GM21786 (cell line): ENCODE measurements around the gene GATC.

Experiments used
- ATAC-seq: cut with Tn5 transposase; IDR thresholded peaks from one replicate; pipeline ENCODE4 v1.9.1; 2021; ENCODE audit not compliant: unreplicated experiment

GATC gene

DNA sequence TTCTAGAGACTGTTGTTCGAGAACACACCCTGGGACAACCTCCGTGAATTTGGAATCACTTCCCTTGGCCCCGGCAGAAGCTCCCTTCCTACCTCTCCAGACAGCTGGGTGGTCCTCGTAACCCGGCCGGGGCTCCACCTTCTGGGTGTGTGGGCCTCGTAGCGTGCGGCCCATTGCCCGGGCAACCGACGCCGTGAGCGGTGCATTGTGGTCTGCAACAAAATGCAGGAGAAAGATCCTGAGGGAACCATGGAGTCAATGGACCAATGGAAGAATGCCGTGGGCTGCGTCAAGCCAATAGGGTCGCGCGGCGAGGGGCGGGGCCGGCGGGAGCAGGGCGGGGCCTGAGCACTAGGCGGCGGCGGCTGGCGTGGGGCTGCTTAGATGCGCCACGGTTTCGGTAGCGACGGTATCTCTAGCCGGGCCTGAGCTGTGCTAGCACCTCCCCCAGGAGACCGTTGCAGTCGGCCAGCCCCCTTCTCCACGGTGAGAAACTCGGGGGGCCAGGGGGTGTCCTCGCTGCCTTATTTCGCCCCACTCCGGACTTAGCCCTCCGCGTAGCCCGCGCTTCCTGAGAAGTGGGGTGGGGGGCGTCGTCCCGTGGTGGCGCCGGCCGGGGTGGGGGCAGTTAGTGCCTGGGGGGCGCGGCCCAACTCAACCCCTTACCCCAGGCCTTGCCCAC is 49.6 kb downstream of the GATC start, which contains the start of gene DYNLL1:
Gene DYNLL1, plus strand, starts transcription at position 383 of the 682 bp plus-strand sequence. CDS start 309 bp downstream, outside the sequence.
- peak; percentile 91 for ATAC-seq

DNA sequence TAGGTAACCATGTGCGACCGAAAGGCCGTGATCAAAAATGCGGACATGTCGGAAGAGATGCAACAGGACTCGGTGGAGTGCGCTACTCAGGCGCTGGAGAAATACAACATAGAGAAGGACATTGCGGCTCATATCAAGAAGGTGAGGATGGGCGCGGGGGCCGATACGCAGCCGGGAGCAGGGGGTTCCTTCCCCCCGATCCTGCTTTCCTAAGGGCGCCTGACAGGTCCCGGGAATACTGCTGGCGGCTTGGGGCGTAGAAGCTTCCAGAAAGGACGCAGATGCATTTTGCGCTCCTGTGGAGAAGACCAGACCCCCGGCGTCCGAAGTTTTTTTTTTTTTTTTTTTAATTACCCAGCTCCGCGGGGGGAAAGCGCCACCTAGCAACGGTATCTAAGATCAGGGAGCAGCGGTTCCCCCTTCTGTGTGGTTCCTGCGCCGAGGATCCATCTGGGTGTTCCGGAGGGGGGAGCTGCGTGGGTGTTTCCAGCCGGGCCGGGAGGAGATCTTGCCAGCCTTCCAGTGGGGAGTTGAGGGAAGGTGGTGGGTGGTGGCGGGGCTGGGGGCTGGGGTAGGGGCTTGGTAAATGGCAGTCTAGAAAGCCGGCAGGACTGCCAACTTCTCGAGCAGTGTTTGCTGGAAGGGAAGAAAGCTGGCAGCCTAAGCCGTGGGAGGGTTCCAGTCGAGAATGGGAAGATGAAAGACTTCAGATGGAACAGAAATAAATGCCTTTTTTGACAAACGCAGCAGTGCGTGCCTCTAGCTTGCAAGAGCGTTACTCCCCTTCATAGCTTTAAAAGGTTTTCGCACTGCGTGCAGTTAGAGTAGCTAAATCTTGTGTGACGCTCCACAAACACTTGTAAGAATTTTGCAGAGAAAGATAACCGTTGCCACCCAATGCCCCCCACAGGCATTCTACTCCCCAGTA is 50.4 kb downstream of the GATC start:
- peak; percentile 7 for ATAC-seq

DNA sequence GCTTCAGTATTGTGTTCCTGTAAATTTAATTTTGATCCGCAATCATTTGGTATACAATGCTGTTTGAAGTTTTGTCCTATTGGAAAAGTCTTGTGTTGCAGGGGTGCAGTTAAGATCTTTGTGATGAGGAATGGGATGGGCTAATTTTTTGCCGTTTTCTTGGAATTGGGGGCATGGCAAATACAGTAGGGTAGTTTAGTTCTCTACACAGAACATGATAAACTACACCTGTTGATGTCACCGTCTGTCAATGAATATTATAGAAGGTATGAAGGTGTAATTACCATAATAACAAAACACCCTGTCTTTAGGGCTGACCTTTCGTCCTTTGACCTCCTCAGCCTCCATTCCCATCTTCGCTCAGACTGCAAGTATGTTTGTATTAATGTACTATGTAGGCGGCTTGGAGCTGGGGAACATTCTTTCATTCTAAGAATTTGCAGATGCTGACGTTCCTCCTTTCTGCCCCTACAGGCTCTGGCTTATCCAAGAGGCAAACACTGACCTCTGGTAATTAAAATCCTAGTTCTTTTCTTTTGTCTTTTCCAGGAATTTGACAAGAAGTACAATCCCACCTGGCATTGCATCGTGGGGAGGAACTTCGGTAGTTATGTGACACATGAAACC is 51.4 kb downstream of the GATC start:
- ATAC-seq = no peak

DNA sequence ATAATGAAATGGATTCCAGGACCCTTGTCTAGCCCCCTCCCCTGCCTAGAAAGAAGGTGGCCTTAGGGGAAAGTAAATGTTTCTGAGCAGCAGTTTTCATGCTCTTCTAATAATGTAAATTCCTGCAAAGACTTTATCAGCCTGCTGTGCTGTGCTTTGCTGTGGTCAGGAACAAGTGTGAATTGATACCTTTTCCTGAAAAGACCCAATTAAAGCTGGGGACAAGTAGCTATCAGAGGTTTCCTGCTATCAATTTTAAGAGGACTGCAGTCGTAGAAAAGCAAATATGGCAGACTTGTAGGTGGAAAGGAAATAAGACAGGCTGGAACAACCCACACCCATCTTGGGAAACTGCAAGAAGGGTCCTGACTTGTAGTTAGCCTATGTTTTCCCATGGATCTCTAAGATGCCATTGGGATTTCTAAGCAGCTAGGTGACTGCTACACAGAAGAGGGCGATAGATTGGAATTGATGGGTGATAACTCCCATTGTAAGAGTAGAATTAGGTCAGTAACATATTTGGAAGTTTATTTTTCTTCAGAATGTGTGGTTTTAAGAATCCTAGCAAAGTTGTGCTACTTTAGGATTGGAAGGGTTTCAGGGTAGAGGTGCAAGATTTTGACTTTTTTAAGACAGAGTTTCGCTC is 52.7 kb downstream of the GATC start:
- ATAC-seq = no peak

DNA sequence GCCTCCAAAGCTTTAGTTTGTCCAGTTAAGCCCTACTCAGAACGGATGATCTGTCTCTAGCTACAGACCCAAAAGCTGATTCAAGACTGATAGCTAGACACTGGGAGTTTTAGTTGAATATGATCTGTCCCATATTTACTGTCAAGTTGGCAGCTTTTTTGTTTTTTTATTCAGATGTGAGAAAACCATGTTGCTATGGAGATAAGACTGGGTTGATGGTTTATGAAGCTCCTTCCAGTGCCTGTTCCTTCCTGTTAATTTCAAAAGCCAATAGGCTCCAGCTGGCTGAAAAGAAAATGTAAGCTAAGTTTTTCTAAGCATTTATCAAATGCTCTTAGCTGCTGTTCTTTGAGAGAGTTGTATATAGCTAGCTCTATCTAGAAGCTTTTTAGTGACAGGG is 54.3 kb downstream of the GATC start:
- ATAC-seq = no peak

DNA sequence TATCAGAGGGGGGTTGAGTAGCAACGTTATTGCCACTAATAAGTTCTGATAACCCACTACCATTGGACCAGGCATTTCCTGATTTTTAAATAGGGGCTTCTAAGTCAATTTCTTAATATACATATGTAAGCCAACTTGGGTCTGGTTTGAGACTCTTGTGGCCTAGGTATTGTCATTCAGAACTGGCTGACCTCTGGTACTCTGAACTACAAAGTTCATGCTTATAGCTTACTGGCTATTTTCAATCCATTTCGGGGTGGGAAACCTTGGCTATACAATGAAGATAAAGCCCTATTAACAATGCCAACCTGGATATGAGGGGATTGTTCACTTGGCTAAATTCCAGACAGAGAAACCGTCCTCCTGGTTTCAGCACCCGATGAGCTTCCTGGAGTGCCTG is 58.3 kb downstream of the GATC start:
- ATAC-seq = no peak

DNA sequence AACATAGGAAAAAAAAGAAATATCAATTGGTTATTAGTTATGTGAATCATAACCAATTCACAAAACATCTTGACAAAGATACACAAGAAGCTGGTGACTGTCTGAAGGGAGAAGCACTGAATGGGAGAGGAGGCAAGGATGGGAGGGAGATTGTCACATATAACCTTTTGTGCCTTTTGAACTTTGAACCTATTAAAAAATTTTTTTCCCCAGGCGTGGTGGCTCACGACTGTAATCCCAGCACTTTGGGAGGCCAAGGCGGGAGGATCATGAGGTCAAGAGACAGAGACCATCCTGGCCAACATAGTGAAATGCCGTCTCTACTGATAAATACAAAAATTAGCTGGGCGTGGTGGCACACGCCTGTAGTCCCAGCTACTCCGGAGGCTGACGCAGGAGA is 62.3 kb downstream of the GATC start:
- ATAC-seq = no peak
